PC-3 (cell line): Measurements from ENCODE around the gene RFT1. TPM values are rescaled to one million over a fixed set of nuclear protein-coding genes. Genes with fewer than 3 reads are reported as not detected.

Source experiments
- ATAC-seq: fragments of 200-7000 bp; cut with Tn5 transposase; 2 replicates; pipeline ENCODE4 v1.9.1; 2020; ENCODE audit warnings: mild to moderate bottlenecking, moderate library complexity
- BruUV-seq: library from RNA; stranded (reverse); fragments of 400-500 nt; replicated peaks from 2 replicates; lab custom pipeline; 2021; lab: Mats Ljungman, UMichigan
- CTCF ChIA-PET: fragments of 300-600 bp; sonication (Branson Sonifier 250); formaldehyde crosslinking; loops from one replicate; lab custom pipeline; 2022; ENCODE audit warnings: antibody characterized with exemption; lab: Charles Lee
- POLR2A ChIA-PET: fragments of 300-600 bp; sonication (Branson Sonifier 250); formaldehyde crosslinking; loops from one replicate; lab custom pipeline; 2022; ENCODE audit warnings: antibody characterized with exemption; ENCODE audit not compliant: unreplicated experiment; lab: Charles Lee
- DNase-seq: peaks from one replicate; pipeline ENCODE4 v3.0.0-alpha.2; 2015
- H2AFZ ChIP-seq: fragments of 300-600 bp; sonication (generic); 2 replicates; pipeline ENCODE4 v1.6.0; 2016; ENCODE audit warnings: antibody characterized with exemption, low read length
- H3F3A ChIP-seq: fragments of 300-600 bp; sonication (generic); one replicate; pipeline ENCODE4 v1.6.0; 2017; ENCODE audit warnings: antibody characterized with exemption, low read length, control low read depth, mild to moderate bottlenecking; ENCODE audit not compliant: unreplicated experiment
- H3K27ac ChIP-seq: fragments of 300-600 bp; sonication (generic); 2 replicates; pipeline ENCODE4 v1.5.1; 2016; ENCODE audit warnings: mild to moderate bottlenecking, low read length
- H3K27me3 ChIP-seq: fragments of 300-600 bp; sonication (generic); 2 replicates; pipeline ENCODE4 v1.6.1; 2016; ENCODE audit warnings: low read length, mixed read lengths
- H3K36me3 ChIP-seq: fragments of 300-600 bp; sonication (generic); 2 replicates; pipeline ENCODE4 v1.6.1; 2016; ENCODE audit warnings: low read depth, mixed run types, low read length, mixed read lengths
- H3K4me1 ChIP-seq: fragments of 300-600 bp; sonication (generic); 2 replicates; pipeline ENCODE4 v1.5.1; 2016; ENCODE audit warnings: low read length; ENCODE audit not compliant: insufficient read depth
- H3K4me2 ChIP-seq: fragments of 300-600 bp; sonication (generic); 2 replicates; pipeline ENCODE4 v1.6.0; 2016; ENCODE audit warnings: low read length
- H3K4me3 ChIP-seq: fragments of 300-600 bp; sonication (generic); 2 replicates; pipeline ENCODE4 v1.5.1; 2016; ENCODE audit warnings: mild to moderate bottlenecking, low read length, mixed read lengths
- H3K79me2 ChIP-seq: fragments of 300-600 bp; sonication (generic); 2 replicates; pipeline ENCODE4 v1.6.1; 2017; ENCODE audit warnings: low read length, mixed read lengths
- H3K9ac ChIP-seq: fragments of 300-600 bp; sonication (generic); 2 replicates; pipeline ENCODE4 v1.6.0; 2016; ENCODE audit warnings: mild to moderate bottlenecking, low read length
- H3K9me2 ChIP-seq: fragments of 300-600 bp; sonication (generic); replicated peaks from 2 replicates; pipeline ENCODE4 v1.6.1; 2016; ENCODE audit warnings: mixed run types, low read length, mixed read lengths
- H3K9me3 ChIP-seq: fragments of 300-600 bp; sonication (generic); 2 replicates; pipeline ENCODE4 v1.6.1; 2016; ENCODE audit warnings: low read length, mixed read lengths
- H4K20me1 ChIP-seq: fragments of 300-600 bp; sonication (generic); 2 replicates; pipeline ENCODE4 v1.6.1; 2016; ENCODE audit warnings: low read length, mixed read lengths
- EZH2 ChIP-seq: fragments of 300-600 bp; sonication (generic); IDR thresholded peaks from one replicate; pipeline ENCODE4 v1.6.1; 2017; ENCODE audit warnings: antibody characterized with exemption, mild to moderate bottlenecking, low read length; ENCODE audit not compliant: unreplicated experiment
- EZH2phosphoT487 ChIP-seq: fragments of 300-600 bp; sonication (generic); IDR thresholded peaks from 2 replicates; pipeline ENCODE4 v1.6.1; 2018; ENCODE audit warnings: mild to moderate bottlenecking, antibody characterized with exemption, low read length, borderline replicate concordance
- intact Hi-C: fragments of 100-400 bp; cut with micrococcal nuclease; formaldehyde crosslinking; loops from 2 replicates; pipeline ENCODE4 v1.9.0; 2023
- total RNA-seq: library from RNA; depleted of rRNA; stranded (reverse); fragments of >200 nt; gene quantifications from 2 replicates; pipeline ENCODE4 v1.2.3, GENCODE V29; 2014
- TF ChIP-seq, protein P1 (sequence below): fragments of 300-600 bp; sonication (generic); conservative IDR thresholded peaks from 2 replicates; pipeline ENCODE4 v1.5.1; 2017; ENCODE audit warnings: antibody characterized with exemption, low read depth, mild to moderate bottlenecking, low read length

The RFT1 gene
- total RNA-seq, 1 experiment from 2014 or later = 24.6 TPM

DNA sequence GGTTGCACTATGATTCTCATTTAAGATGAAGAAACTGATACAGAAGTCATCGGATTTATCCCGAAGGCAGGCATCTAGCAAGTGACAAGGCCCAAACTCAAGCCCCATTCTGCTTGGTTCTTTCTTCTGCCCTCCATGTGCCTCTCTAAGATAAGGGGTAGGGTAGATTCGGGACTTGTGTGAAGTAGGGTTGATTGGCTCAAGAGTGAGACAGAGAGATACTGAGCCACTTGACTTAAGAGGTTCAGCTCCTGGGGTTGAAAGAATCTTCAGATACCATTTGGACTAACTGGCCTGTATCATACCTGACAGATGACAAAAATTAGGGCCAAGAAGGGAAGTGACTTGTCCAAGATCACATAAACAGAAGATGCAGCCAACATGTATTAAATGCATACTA lies 891 bp downstream of the RFT1 start:
- BruUV-seq = no TSS peak
- TF ChIP-seq EZH2 = no peak
- TF ChIP-seq, protein P1, sequence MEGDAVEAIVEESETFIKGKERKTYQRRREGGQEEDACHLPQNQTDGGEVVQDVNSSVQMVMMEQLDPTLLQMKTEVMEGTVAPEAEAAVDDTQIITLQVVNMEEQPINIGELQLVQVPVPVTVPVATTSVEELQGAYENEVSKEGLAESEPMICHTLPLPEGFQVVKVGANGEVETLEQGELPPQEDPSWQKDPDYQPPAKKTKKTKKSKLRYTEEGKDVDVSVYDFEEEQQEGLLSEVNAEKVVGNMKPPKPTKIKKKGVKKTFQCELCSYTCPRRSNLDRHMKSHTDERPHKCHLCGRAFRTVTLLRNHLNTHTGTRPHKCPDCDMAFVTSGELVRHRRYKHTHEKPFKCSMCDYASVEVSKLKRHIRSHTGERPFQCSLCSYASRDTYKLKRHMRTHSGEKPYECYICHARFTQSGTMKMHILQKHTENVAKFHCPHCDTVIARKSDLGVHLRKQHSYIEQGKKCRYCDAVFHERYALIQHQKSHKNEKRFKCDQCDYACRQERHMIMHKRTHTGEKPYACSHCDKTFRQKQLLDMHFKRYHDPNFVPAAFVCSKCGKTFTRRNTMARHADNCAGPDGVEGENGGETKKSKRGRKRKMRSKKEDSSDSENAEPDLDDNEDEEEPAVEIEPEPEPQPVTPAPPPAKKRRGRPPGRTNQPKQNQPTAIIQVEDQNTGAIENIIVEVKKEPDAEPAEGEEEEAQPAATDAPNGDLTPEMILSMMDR = no peak
- TF ChIP-seq EZH2phosphoT487 = no peak
- no peak for DNase-seq
- CTCF ChIA-PET = interaction anchor here (0.6 to 0.7 kb wide), 2 partner anchors 21 to 31 kb away, joined by 3 read pairs; partner anchors contain the start of gene PRKCD
- ATAC-seq = no peak
- Histone ChIP-seq H3K36me3 (peaks cover 10% of the 10 kb centered on the region), H3K4me1 (peaks cover 37% of the 10 kb centered on the region), H3F3A (no peaks in the 10 kb centered on the region), H3K9ac (peak overlapping the region; percentile 99), H2AFZ (no peak overlapping the region), H3K9me2 (no peaks in the 10 kb centered on the region), H3K4me2 (peak overlapping the region; percentile 93), H3K79me2 (peaks cover 26% of the 10 kb centered on the region), H3K27ac (no peak overlapping the region), H3K4me3 (peak overlapping the region; percentile 96), H3K9me3 (no peaks in the 10 kb centered on the region), H4K20me1 (no peaks in the 10 kb centered on the region), H3K27me3 (no peaks in the 10 kb centered on the region)
- POLR2A ChIA-PET = interaction anchor here (0.6 to 0.7 kb wide), 3 partner anchors 125 to 237 kb away, joined by 3 to 11 read pairs (median 5); no protein-coding TSS in a partner anchor
- intact Hi-C loops = no loop called here

DNA sequence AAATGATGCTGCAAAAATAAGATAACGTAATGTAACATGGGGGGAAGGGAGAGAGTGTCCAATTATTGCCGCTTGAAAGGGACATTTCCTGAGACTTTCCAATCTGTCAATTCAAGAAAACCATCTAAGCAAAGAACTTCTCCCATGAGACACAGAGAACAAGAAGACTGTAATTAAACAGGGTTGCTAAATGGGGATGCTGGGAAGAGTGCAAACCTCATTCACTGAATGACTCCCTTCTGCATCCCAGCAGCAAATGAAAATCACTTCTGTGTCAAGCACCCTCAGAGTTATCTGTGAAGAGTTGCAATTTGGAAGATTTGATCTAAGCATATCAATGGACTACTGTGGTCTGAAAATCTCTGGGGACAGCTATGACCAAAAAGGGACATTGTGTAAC lies 3.6 kb downstream of the RFT1 start:
- Histone ChIP-seq H3K27ac (no peak overlapping the region), H3K36me3 (peaks cover 15% of the 10 kb centered on the region), H3K9ac (no peak overlapping the region), H2AFZ (no peak overlapping the region), H4K20me1 (no peaks in the 10 kb centered on the region), H3F3A (no peaks in the 10 kb centered on the region), H3K79me2 (peaks cover 26% of the 10 kb centered on the region), H3K27me3 (no peaks in the 10 kb centered on the region), H3K9me2 (no peaks in the 10 kb centered on the region), H3K4me2 (no peak overlapping the region), H3K9me3 (no peaks in the 10 kb centered on the region), H3K4me1 (peaks cover 20% of the 10 kb centered on the region), H3K4me3 (no peak overlapping the region)
- CTCF ChIA-PET = no interaction called here
- ATAC-seq = no peak
- no peak for TF ChIP-seq EZH2
- DNase-seq = no peak
- POLR2A ChIA-PET = no interaction called here
- no TSS peak for BruUV-seq
- intact Hi-C loops = no loop called here

DNA sequence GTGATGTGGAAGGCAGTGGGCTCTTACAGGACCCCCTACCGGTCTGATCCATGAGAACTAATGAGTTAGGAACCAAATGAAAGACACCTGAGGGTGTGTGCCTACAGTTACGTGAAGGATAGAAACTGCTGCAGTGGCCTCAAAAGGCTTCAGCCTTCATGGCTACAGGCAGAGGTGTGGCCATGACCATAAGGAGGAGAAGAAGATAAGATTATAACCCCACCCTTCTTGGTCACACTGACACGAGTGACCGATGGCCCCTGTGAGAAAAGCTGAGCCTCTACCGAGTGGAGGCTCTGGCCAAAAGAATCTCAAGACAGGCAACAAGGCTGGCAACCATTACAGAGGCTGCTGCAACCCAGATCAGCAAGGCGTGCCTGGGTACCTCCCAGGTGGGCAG lies 6.3 kb downstream of the RFT1 start:
- Histone ChIP-seq H3K4me1 (0 out of 2 replicates have a peak, but pooled peaks cover 1% of the 10 kb centered on the region), H3K4me3 (no peak overlapping the region), H3F3A (no peaks in the 10 kb centered on the region), H3K79me2 (peaks cover 9% of the 10 kb centered on the region), H3K4me2 (no peak overlapping the region), H2AFZ (no peak overlapping the region), H3K9me3 (no peaks in the 10 kb centered on the region), H3K27ac (no peak overlapping the region), H3K36me3 (peaks cover 32% of the 10 kb centered on the region), H3K27me3 (no peaks in the 10 kb centered on the region), H3K9ac (no peak overlapping the region), H4K20me1 (no peaks in the 10 kb centered on the region), H3K9me2 (no peaks in the 10 kb centered on the region)
- BruUV-seq = no TSS peak
- no peak for TF ChIP-seq EZH2phosphoT487
- TF ChIP-seq, protein P1 = no peak
- no peak for TF ChIP-seq EZH2
- CTCF ChIA-PET = no interaction called here
- POLR2A ChIA-PET = no interaction called here
- ATAC-seq (no peak), DNase-seq (no peak)
- intact Hi-C loops = no loop called here
